Astrocyte (in vitro differentiated cells and primary cell): ENCODE data around the gene C10orf62. TPM values are rescaled to one million over a fixed set of nuclear protein-coding genes. Genes with fewer than 3 reads are reported as not detected.
"Not testable (repeated sequence)": the region's sequence is repeated elsewhere in the genome, so short reads cannot be mapped to it uniquely, and the experiment has no call there.

Source experiments
- DNase-seq: peaks from one replicate; pipeline ENCODE4 v3.0.0-alpha.2; 2010; ENCODE audit warnings: low read depth
- FAIRE-seq: peaks from 2 replicates; lab custom pipeline; 2011; peaks lifted over from hg19 to GRCh38; lab: Jason Lieb, UNC
- H2AFZ ChIP-seq: 2 replicates; pipeline ENCODE4 v1.6.0; 2012; ENCODE audit warnings: low read depth, low read length, inconsistent platforms
- H3K27ac ChIP-seq: 2 replicates; pipeline ENCODE4 v1.5.1; 2011; ENCODE audit warnings: low read depth, low read length, inconsistent platforms
- H3K27me3 ChIP-seq: 2 replicates; pipeline ENCODE4 v1.6.0; 2011; ENCODE audit warnings: low read length, inconsistent platforms; ENCODE audit not compliant: insufficient read depth
- H3K36me3 ChIP-seq: 2 replicates; pipeline ENCODE4 v1.5.1; 2011; ENCODE audit warnings: low read length, inconsistent platforms; ENCODE audit not compliant: insufficient read depth
- H3K4me1 ChIP-seq: 2 replicates; pipeline ENCODE4 v1.5.1; 2011; ENCODE audit warnings: low read length, inconsistent platforms; ENCODE audit not compliant: insufficient read depth
- H3K4me2 ChIP-seq: 2 replicates; pipeline ENCODE4 v1.6.0; 2012; ENCODE audit warnings: low read length, inconsistent platforms
- H3K4me3 ChIP-seq: 2 replicates; pipeline ENCODE4 v1.5.1; 2011; ENCODE audit warnings: low read depth, mild to moderate bottlenecking, low read length, inconsistent platforms; ENCODE audit not compliant: insufficient read depth
- H3K79me2 ChIP-seq: 2 replicates; pipeline ENCODE4 v1.6.0; 2012; ENCODE audit warnings: mild to moderate bottlenecking, low read length, inconsistent platforms; ENCODE audit not compliant: insufficient read depth
- H3K9ac ChIP-seq: 2 replicates; pipeline ENCODE4 v1.6.0; 2012; ENCODE audit warnings: mild to moderate bottlenecking, low read length, inconsistent platforms
- H3K9me3 ChIP-seq: 2 replicates; pipeline ENCODE4 v1.5.1; 2012; ENCODE audit warnings: low read depth, mild to moderate bottlenecking, low read length, inconsistent platforms; ENCODE audit not compliant: insufficient read depth
- H4K20me1 ChIP-seq: 2 replicates; pipeline ENCODE4 v1.6.0; 2012; ENCODE audit warnings: low read length, inconsistent platforms; ENCODE audit not compliant: insufficient read depth
- H3K27ac Mint-ChIP-seq: one replicate; pipeline ENCODE4 v1.8.0; 2021; ENCODE audit warnings: mild to moderate bottlenecking, mixed read lengths; ENCODE audit not compliant: unreplicated experiment
- H3K27me3 Mint-ChIP-seq: one replicate; pipeline ENCODE4 v1.8.0; 2021; ENCODE audit warnings: low read depth, mixed read lengths; ENCODE audit not compliant: unreplicated experiment
- H3K36me3 Mint-ChIP-seq: one replicate; pipeline ENCODE4 v1.8.0; 2021; ENCODE audit warnings: low read depth, mixed read lengths; ENCODE audit not compliant: unreplicated experiment
- H3K4me1 Mint-ChIP-seq: one replicate; pipeline ENCODE4 v1.8.0; 2021; ENCODE audit warnings: low read depth, mixed read lengths; ENCODE audit not compliant: unreplicated experiment
- H3K4me3 Mint-ChIP-seq: one replicate; pipeline ENCODE4 v1.8.0; 2021; ENCODE audit warnings: mild to moderate bottlenecking, moderate library complexity, mixed read lengths; ENCODE audit not compliant: unreplicated experiment
- H3K9me3 Mint-ChIP-seq: one replicate; pipeline ENCODE4 v1.8.0; 2021; ENCODE audit warnings: mild to moderate bottlenecking, mixed read lengths; ENCODE audit not compliant: unreplicated experiment
- total RNA-seq: library from RNA; stranded (reverse); gene quantifications from 2 replicates; pipeline ENCODE4 v1.2.1, GENCODE V29; 2021

The C10orf62 gene
- total RNA-seq, 1 donor from 2014 or later, result not detected

GRCh38 chr10:97555541-97555940, 34.0 kb upstream of the C10orf62 start:
- not testable (repeated sequence) for H3K9me3 ChIP-seq, FAIRE-seq, H3K4me3 ChIP-seq, H3K27me3 ChIP-seq, H4K20me1 ChIP-seq, H3K4me3 Mint-ChIP-seq, DNase-seq, H3K4me2 ChIP-seq, H3K36me3 ChIP-seq, H3K27ac Mint-ChIP-seq, H3K4me1 ChIP-seq, H3K9me3 Mint-ChIP-seq, H3K9ac ChIP-seq, H2AFZ ChIP-seq, H3K27ac ChIP-seq, H3K36me3 Mint-ChIP-seq, H3K27me3 Mint-ChIP-seq
- peaks cover 17% of the 10 kb centered on the region for H3K79me2 ChIP-seq
- peaks cover 20% of the 10 kb centered on the region for H3K4me1 Mint-ChIP-seq

- H2AFZ ChIP-seq, H3K27me3 Mint-ChIP-seq, H3K4me2 ChIP-seq, H3K4me1 ChIP-seq, FAIRE-seq, H3K9me3 ChIP-seq, DNase-seq, H3K79me2 ChIP-seq, H3K36me3 Mint-ChIP-seq, H3K9me3 Mint-ChIP-seq, H3K4me3 ChIP-seq, H3K9ac ChIP-seq, H3K27ac ChIP-seq, H3K27me3 ChIP-seq, H3K36me3 ChIP-seq: not testable (repeated sequence)
- peaks cover 13% of the 10 kb centered on the region for H4K20me1 ChIP-seq
- H3K4me3 Mint-ChIP-seq, result peak overlapping the region; percentile 68
- peaks cover 26% of the 10 kb centered on the region for H3K4me1 Mint-ChIP-seq
- peak overlapping the region; percentile 66 for H3K27ac Mint-ChIP-seq
These were observed 28.7 kb upstream of the C10orf62 start for GRCh38 chr10:97560731-97561381.

GRCh38 chr10:97561386-97562077, 28.0 kb upstream of the C10orf62 start:
- H4K20me1 ChIP-seq, result peaks cover 17% of the 10 kb centered on the region
- not testable (repeated sequence) for H3K9ac ChIP-seq, H3K27me3 Mint-ChIP-seq, H3K4me3 ChIP-seq, H3K4me2 ChIP-seq, H3K27me3 ChIP-seq, H3K9me3 Mint-ChIP-seq, H3K27ac ChIP-seq, H3K4me3 Mint-ChIP-seq, H3K9me3 ChIP-seq, H2AFZ ChIP-seq, H3K36me3 ChIP-seq, H3K4me1 ChIP-seq, H3K36me3 Mint-ChIP-seq, DNase-seq, FAIRE-seq, H3K79me2 ChIP-seq
- H3K27ac Mint-ChIP-seq, result peak overlapping the region; percentile 66
- H3K4me1 Mint-ChIP-seq, result peaks cover 26% of the 10 kb centered on the region

GRCh38 chr10:97562329-97562728, 27.2 kb upstream of the C10orf62 start:
- not testable (repeated sequence) for H3K27me3 ChIP-seq, H3K4me3 ChIP-seq, H3K27ac ChIP-seq, H3K9ac ChIP-seq, H3K36me3 ChIP-seq, H3K9me3 Mint-ChIP-seq, H3K4me2 ChIP-seq, H3K36me3 Mint-ChIP-seq, H3K4me1 ChIP-seq, DNase-seq, H3K4me3 Mint-ChIP-seq, H3K9me3 ChIP-seq, FAIRE-seq, H3K27me3 Mint-ChIP-seq, H3K79me2 ChIP-seq, H2AFZ ChIP-seq
- H3K27ac Mint-ChIP-seq, result peak overlapping the region; percentile 20
- H3K4me1 Mint-ChIP-seq, result peaks cover 29% of the 10 kb centered on the region
- peaks cover 20% of the 10 kb centered on the region for H4K20me1 ChIP-seq
